Caco-2 (cell line): Measurements from ENCODE around the gene CNR2. TPM values are rescaled to one million over a fixed set of nuclear protein-coding genes. Genes with fewer than 3 reads are reported as not detected.

Experiments
- BruUV-seq: library from RNA; stranded (reverse); fragments of 400-500 nt; replicated peaks from 2 replicates; lab custom pipeline; 2021; lab: Mats Ljungman, UMichigan
- CTCF ChIA-PET: fragments of 300-600 bp; sonication (Branson Sonifier 250); formaldehyde crosslinking; loops from one replicate; lab custom pipeline; 2022; ENCODE audit warnings: antibody characterized with exemption; lab: Charles Lee
- POLR2A ChIA-PET: fragments of 300-600 bp; sonication (Branson Sonifier 250); formaldehyde crosslinking; loops from one replicate; lab custom pipeline; 2022; ENCODE audit warnings: antibody characterized with exemption; lab: Charles Lee
- DNase-seq, 2 experiments: peaks; one replicate each; pipeline versions ENCODE4 v3.0.0 to v3.0.0-alpha.2; 2020 to 2022
- H3K27me3 ChIP-seq: replicated peaks from 2 replicates; pipeline ENCODE4 v1.6.0; 2011; ENCODE audit warnings: low read length; ENCODE audit not compliant: control insufficient read depth, insufficient read depth
- H3K36me3 ChIP-seq: 2 replicates; pipeline ENCODE4 v1.5.1; 2011; ENCODE audit warnings: low read length; ENCODE audit not compliant: control insufficient read depth, insufficient read depth
- H3K4me1 ChIP-seq: fragments of 250-450 bp; sonication (Bioruptor Pico); 2 replicates; pipeline ENCODE4 v1.5.1; 2020; ENCODE audit warnings: mild to moderate bottlenecking
- H3K4me3 ChIP-seq: 2 replicates; pipeline ENCODE4 v1.5.1; 2011; ENCODE audit warnings: low read depth, mild to moderate bottlenecking, control low read depth, low read length
- H3K9me3 ChIP-seq: fragments of 250-450 bp; sonication (Bioruptor Pico); 2 replicates; pipeline ENCODE4 v1.5.1; 2020; ENCODE audit warnings: mild to moderate bottlenecking, moderate library complexity
- H3K27ac Mint-ChIP-seq: one replicate; pipeline ENCODE4 v1.8.0; 2022; ENCODE audit warnings: mixed read lengths; ENCODE audit not compliant: unreplicated experiment
- H3K27me3 Mint-ChIP-seq: one replicate; pipeline ENCODE4 v1.8.0; 2022; ENCODE audit warnings: mixed read lengths; ENCODE audit not compliant: insufficient read depth, unreplicated experiment
- H3K36me3 Mint-ChIP-seq: one replicate; pipeline ENCODE4 v1.8.0; 2022; ENCODE audit warnings: mild to moderate bottlenecking, mixed read lengths; ENCODE audit not compliant: insufficient read depth, unreplicated experiment
- H3K4me1 Mint-ChIP-seq: one replicate; pipeline ENCODE4 v1.8.0; 2022; ENCODE audit warnings: low read depth, mixed read lengths; ENCODE audit not compliant: unreplicated experiment
- H3K4me3 Mint-ChIP-seq: one replicate; pipeline ENCODE4 v1.8.0; 2022; ENCODE audit warnings: mild to moderate bottlenecking, moderate library complexity, mixed read lengths; ENCODE audit not compliant: unreplicated experiment
- H3K9me3 Mint-ChIP-seq: one replicate; pipeline ENCODE4 v1.8.0; 2022; ENCODE audit warnings: mixed read lengths; ENCODE audit not compliant: unreplicated experiment
- CTCF ChIP-seq, 2 experiments: fragments of 200-600 bp in 1 of 2; IDR thresholded peaks; 1 replicate in 1 of 2; 2 replicates in 1 of 2; pipeline versions ENCODE4 v1.5.1 to v1.8.0; 2011 to 2022; ENCODE audit warnings: antibody characterized with exemption in 1 of 2, control low read depth in 1 of 2, inconsistent platforms in 1 of 2, low read depth in 1 of 2, low read length in 1 of 2, mild to moderate bottlenecking in 1 of 2, moderate library complexity in 1 of 2; ENCODE audit not compliant: insufficient read depth in 1 of 2, severe bottlenecking in 1 of 2, unreplicated experiment in 1 of 2
- intact Hi-C: fragments of 100-400 bp; cut with micrococcal nuclease; formaldehyde crosslinking; loops from one replicate; pipeline ENCODE4 v1.10.0; 2022; ENCODE audit not compliant: unreplicated experiment
- total RNA-seq: library from RNA; stranded (reverse); gene quantifications from 2 replicates; pipeline ENCODE4 v1.2.3, GENCODE V29; 2022

CNR2 gene
- total RNA-seq, 1 experiment from 2014 or later, result not detected

- no peak for TF ChIP-seq CTCF (IDR thresholded peaks at IDR 0.05; ENCODE audit: insufficient read depth in 1 of 2, low read depth in 1 of 2, low read length in 1 of 2, severe bottlenecking in 1 of 2, unreplicated experiment in 1 of 2)
- POLR2A ChIA-PET, result interaction anchor here (0.6 kb wide), 1 partner anchor 60 kb away, joined by 11 read pairs; no protein-coding TSS in a partner anchor
- BruUV-seq, result no TSS peak
- CTCF ChIA-PET, result interaction anchor here (0.6 kb wide), 1 partner anchor 64 kb away, joined by 3 read pairs; no protein-coding TSS in a partner anchor
- H3K27me3 ChIP-seq, result no peaks in the 10 kb centered on the region
- no peaks in the 10 kb centered on the region for H3K4me1 Mint-ChIP-seq
- no peak overlapping the region for H3K4me3 ChIP-seq
- H3K9me3 Mint-ChIP-seq, result no peaks in the 10 kb centered on the region
- no peaks in the 10 kb centered on the region for H3K36me3 Mint-ChIP-seq
- H3K4me3 Mint-ChIP-seq, result no peak overlapping the region
- no peaks in the 10 kb centered on the region for H3K4me1 ChIP-seq
- no peak overlapping the region for H3K27ac Mint-ChIP-seq
- no peaks in the 10 kb centered on the region for H3K27me3 Mint-ChIP-seq
- no peaks in the 10 kb centered on the region for H3K9me3 ChIP-seq
- no peaks in the 10 kb centered on the region for H3K36me3 ChIP-seq
- DNase-seq, result no peak
- intact Hi-C loops, result no loop called here
These were observed 27.9 kb downstream of the CNR2 start for GRCh38 chr1:23885222-23885621.

GRCh38 chr1:23882746-23883145, 30.4 kb downstream of the CNR2 start:
- H3K4me1 Mint-ChIP-seq, result no peaks in the 10 kb centered on the region
- no peak overlapping the region for H3K27ac Mint-ChIP-seq
- H3K9me3 Mint-ChIP-seq, result peaks cover 15% of the 10 kb centered on the region
- H3K4me1 ChIP-seq, result no peaks in the 10 kb centered on the region
- POLR2A ChIA-PET, result no interaction called here
- CTCF ChIA-PET, result interaction anchor here (0.6 to 0.7 kb wide), 2 partner anchors 15 to 244 kb away, joined by 3 to 5 read pairs; no protein-coding TSS in a partner anchor
- H3K36me3 Mint-ChIP-seq, result no peaks in the 10 kb centered on the region
- no peak for DNase-seq
- peaks cover 10% of the 10 kb centered on the region for H3K9me3 ChIP-seq
- no peak overlapping the region for H3K4me3 Mint-ChIP-seq
- intact Hi-C loops, result no loop called here
- H3K27me3 ChIP-seq, result no peaks in the 10 kb centered on the region
- H3K4me3 ChIP-seq, result no peak overlapping the region
- no peak for TF ChIP-seq CTCF (IDR thresholded peaks at IDR 0.05; ENCODE audit: insufficient read depth in 1 of 2, low read depth in 1 of 2, low read length in 1 of 2, severe bottlenecking in 1 of 2, unreplicated experiment in 1 of 2)
- H3K27me3 Mint-ChIP-seq, result no peaks in the 10 kb centered on the region
- BruUV-seq, result no TSS peak
- H3K36me3 ChIP-seq, result no peaks in the 10 kb centered on the region

GRCh38 chr1:23879809-23880208, 33.4 kb downstream of the CNR2 start:
- Histone ChIP-seq H3K4me3 (no peak overlapping the region), H3K36me3 (no peaks in the 10 kb centered on the region), H3K9me3 (peaks cover 10% of the 10 kb centered on the region), H3K4me1 (0 out of 2 replicates have a peak, but pooled peaks cover 7% of the 10 kb centered on the region), H3K27me3 (no peaks in the 10 kb centered on the region)
- Mint-ChIP-seq H3K27ac (no peak overlapping the region), H3K36me3 (no peaks in the 10 kb centered on the region), H3K9me3 (peaks cover 19% of the 10 kb centered on the region), H3K4me1 (no peaks in the 10 kb centered on the region), H3K27me3 (no peaks in the 10 kb centered on the region), H3K4me3 (no peak overlapping the region)
- DNase-seq, result no peak
- CTCF ChIA-PET, result no interaction called here
- intact Hi-C loops, result no loop called here
- no TSS peak for BruUV-seq
- no peak for TF ChIP-seq CTCF (IDR thresholded peaks at IDR 0.05; ENCODE audit: insufficient read depth in 1 of 2, low read depth in 1 of 2, low read length in 1 of 2, severe bottlenecking in 1 of 2, unreplicated experiment in 1 of 2)
- POLR2A ChIA-PET, result no interaction called here
